BJ (cell line): ENCODE results near the gene LIM2. TPM values are rescaled to one million over a fixed set of nuclear protein-coding genes. Genes with fewer than 3 reads are reported as not detected.

ENCODE experiments used
- CTCF ChIA-PET: fragments of 350-600 bp; formaldehyde crosslinking; extraction: SDS; loops from one replicate; lab custom pipeline; 2021; ENCODE audit warnings: antibody characterized with exemption, inconsistent platforms; lab: Yijun Ruan, JAX
- POLR2A ChIA-PET: fragments of 300-600 bp; sonication (Branson Sonifier 250); formaldehyde crosslinking; extraction: SDS; loops from one replicate; lab custom pipeline; 2021; ENCODE audit warnings: antibody characterized with exemption; lab: Charles Lee
- DNase-seq: peaks from one replicate; pipeline ENCODE4 v3.0.0-alpha.2; 2011; ENCODE audit warnings: low read depth
- H3K27me3 ChIP-seq: 2 replicates; pipeline ENCODE4 v1.6.0; 2011; ENCODE audit warnings: low read length; ENCODE audit not compliant: control insufficient read depth, insufficient read depth
- H3K36me3 ChIP-seq: 2 replicates; pipeline ENCODE4 v1.5.1; 2011; ENCODE audit warnings: low read length; ENCODE audit not compliant: control insufficient read depth, insufficient read depth
- H3K4me3 ChIP-seq: 2 replicates; pipeline ENCODE4 v1.5.1; 2011; ENCODE audit warnings: low read depth, mild to moderate bottlenecking, control low read depth, low read length
- CTCF ChIP-seq: IDR thresholded peaks from 2 replicates; pipeline ENCODE4 v1.5.1; 2011; ENCODE audit warnings: low read depth, mild to moderate bottlenecking, control low read depth, inconsistent platforms, low read length, moderate library complexity; ENCODE audit not compliant: insufficient read depth
- polyA plus RNA-seq: library from polyadenylated mRNA; depleted of rRNA; stranded (reverse); fragments of >200 nt; gene quantifications from 2 replicates; pipeline ENCODE4 v1.2.3, GENCODE V29; 2011

The LIM2 gene
- polyA plus RNA-seq, 1 experiment, result not detected

DNA sequence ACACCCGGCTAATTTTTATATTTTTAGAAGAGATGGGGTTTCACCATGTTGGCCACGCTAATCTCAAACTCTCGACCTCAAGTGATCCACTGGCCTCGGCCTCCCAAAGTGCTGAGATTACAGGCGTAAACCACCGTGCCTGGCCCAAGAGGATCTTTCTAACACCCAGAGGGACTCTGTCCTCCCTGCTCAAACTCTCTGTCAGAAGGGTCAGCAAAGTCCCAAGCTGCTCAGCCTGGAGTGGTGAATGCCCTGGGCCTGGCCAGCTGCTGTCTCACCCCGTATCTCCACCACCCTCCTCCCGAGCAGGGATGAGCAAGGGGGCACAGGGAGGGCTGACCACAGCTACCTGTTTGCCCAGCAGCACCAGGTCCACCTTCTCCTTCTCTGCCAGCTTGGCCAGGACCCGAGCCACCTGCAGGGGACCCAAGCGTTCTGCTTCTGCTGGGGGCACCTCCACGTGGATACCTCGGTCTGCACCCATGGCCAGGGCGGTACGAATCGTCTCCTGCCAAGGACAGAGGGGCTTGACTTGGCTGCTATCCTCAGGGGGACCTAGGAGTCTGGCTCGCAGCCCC lies 34.9 kb downstream of the LIM2 start:
- no peak for DNase-seq
- TF ChIP-seq CTCF, result no peak
- Histone ChIP-seq H3K27me3 (no peaks in the 10 kb centered on the region), H3K4me3 (no peak overlapping the region), H3K36me3 (peaks cover 5% of the 10 kb centered on the region)
- POLR2A ChIA-PET, result no interaction called here
- CTCF ChIA-PET, result interaction anchor here (0.6 kb wide), 1 partner anchor 256 kb away, joined by 3 read pairs; no protein-coding TSS in a partner anchor

DNA sequence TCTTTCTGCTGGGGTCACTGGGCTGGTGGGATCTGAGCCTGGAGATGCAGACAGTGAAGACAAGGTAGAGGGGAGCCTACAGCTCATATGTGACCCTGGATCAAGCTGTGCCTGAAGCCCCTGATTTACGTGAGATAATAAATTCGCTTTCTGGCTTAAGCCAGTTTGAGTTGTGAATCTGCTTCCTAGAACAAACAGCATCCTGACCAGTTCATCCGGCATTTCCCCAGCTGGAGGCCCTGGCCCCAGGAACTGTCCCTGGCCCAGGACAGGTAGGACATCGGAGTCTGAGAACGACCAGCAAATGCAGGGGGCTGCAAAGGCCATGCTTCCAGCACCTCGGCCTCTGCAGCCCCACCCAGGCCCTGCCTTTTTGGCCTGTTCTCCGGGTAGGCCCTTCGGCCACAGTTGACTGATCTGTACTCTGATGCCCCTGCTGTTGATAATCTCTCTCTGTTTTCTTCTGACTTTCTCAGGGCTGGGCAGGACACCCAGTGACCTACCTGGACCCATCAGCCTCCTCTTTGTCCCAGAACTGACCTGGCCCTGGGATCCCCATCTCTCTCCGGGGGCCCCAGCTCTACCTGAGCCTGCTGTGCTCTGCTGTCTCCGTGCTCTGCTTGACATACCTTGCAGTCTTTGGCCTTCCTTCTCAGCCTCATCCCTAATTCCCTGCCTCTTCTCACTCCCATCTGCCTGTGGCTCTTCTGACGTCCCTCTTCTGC lies 36.3 kb downstream of the LIM2 start:
- ChIA-PET POLR2A (no interaction called here), CTCF (interaction anchor here (1.8 kb wide), 1 partner anchor 10 kb away, joined by 7 read pairs; the partner anchor contains the start of gene VSIG10L)
- Histone ChIP-seq H3K4me3 (no peak overlapping the region), H3K27me3 (no peaks in the 10 kb centered on the region), H3K36me3 (peaks cover 13% of the 10 kb centered on the region)
- no peak for DNase-seq
- no peak for TF ChIP-seq CTCF

- POLR2A ChIA-PET, result no interaction called here
- TF ChIP-seq CTCF, result no peak
- no peak overlapping the region for H3K4me3 ChIP-seq
- H3K36me3 ChIP-seq, result peaks cover 18% of the 10 kb centered on the region
- H3K27me3 ChIP-seq, result no peaks in the 10 kb centered on the region
- CTCF ChIA-PET, result interaction anchor here (1.4 kb wide), 1 partner anchor 11 kb away, joined by 4 read pairs; no protein-coding TSS in a partner anchor
- DNase-seq, result no peak
Observed at GRCh38 chr19:51347209-51347928, 40.4 kb downstream of the LIM2 start.

DNA sequence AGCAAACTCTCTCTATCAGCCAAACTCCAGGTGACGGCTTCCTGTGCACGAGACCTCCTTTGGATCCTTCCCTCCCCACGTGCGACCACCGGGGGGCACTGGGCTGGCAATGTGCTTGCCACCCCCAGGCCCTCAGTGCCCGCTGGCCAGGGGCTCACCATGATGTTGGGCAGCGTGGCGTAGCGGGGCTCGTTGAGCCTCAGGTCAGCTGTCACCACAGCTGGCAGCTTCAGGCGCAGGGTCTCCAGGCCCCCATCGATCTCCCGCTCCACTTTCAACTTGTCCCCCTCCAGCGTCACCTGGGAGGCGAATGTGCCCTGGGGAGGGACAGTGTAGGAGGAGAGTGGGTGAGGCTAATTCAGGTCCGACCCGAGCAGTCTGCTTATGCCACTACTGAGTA lies 41.0 kb downstream of the LIM2 start:
- no peak for TF ChIP-seq CTCF
- Histone ChIP-seq H3K4me3 (no peak overlapping the region), H3K36me3 (peaks cover 15% of the 10 kb centered on the region), H3K27me3 (no peaks in the 10 kb centered on the region)
- DNase-seq, result no peak
- ChIA-PET CTCF (no interaction called here), POLR2A (no interaction called here)

DNA sequence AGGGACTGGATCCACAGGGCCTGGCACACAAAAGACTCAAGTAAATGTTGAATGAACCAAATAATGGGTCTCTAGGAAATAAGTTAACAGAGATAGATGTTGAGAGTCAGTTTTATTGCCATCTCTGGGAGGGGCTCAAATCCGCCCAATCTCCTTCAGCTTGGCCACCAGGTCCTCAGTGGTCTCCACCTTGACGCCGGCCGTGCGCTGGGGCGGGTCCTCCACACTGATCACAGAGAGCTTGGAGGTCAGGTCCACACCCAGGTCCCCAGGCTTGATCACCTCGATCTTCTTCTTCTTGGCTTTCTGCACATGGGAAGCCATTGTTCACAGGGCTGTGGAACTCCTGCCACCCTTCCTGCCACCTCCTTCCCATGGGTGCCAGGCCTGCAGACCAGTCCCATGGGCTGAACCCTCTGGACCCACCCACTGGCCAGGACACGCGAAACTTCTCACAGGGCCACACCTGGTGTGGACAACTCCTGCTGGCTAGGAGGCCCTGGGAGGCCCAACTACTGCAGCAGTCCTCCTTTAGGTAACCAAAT lies 42.6 kb downstream of the LIM2 start:
- CTCF ChIA-PET, result interaction anchor here (1.4 kb wide), 1 partner anchor 54 kb away, joined by 3 read pairs; no protein-coding TSS in a partner anchor
- no peak for DNase-seq
- H3K27me3 ChIP-seq, result no peaks in the 10 kb centered on the region
- H3K4me3 ChIP-seq, result no peak overlapping the region
- peaks cover 15% of the 10 kb centered on the region for H3K36me3 ChIP-seq
- TF ChIP-seq CTCF, result no peak
- POLR2A ChIA-PET, result no interaction called here
